SK-N-SH treated with all-trans-retinoic acid at 6 μM for 48 hours (cell line): ENCODE data around the gene NBEAL1.
"Not testable (repeated sequence)": the region's sequence is repeated elsewhere in the genome, so short reads cannot be mapped to it uniquely, and the experiment has no call there.

Source experiments
- ATAC-seq: fragments of 200-7000 bp; cut with Tn5 transposase; 3 replicates; pipeline ENCODE4 v1.9.1; 2020; ENCODE audit warnings: mild to moderate bottlenecking, moderate library complexity
- ARNTL ChIP-seq: fragments of 450-650 bp; formaldehyde crosslinking; IDR thresholded peaks from 2 replicates; pipeline ENCODE4 v1.5.0; 2020; ENCODE audit warnings: low read depth, mild to moderate bottlenecking, moderate library complexity, borderline replicate concordance
- BACH2 ChIP-seq: fragments of 250-450 bp; sonication (Bioruptor Pico); IDR thresholded peaks from 2 replicates; pipeline ENCODE4 v1.9.0; 2021; ENCODE audit warnings: mild to moderate bottlenecking, borderline replicate concordance
- CSDC2 ChIP-seq: fragments of 250-450 bp; sonication (Bioruptor Pico); IDR thresholded peaks from 2 replicates; pipeline ENCODE4 v1.5.0; 2020; ENCODE audit warnings: mild to moderate bottlenecking, moderate library complexity
- CSRNP3 ChIP-seq: fragments of 250-450 bp; sonication (Bioruptor Pico); IDR thresholded peaks from 2 replicates; pipeline ENCODE4 v1.5.1; 2021; ENCODE audit warnings: mild to moderate bottlenecking, moderate library complexity
- ESRRG ChIP-seq: fragments of 250-450 bp; sonication (Bioruptor Pico); IDR thresholded peaks from 2 replicates; pipeline ENCODE4 v1.6.1; 2021; ENCODE audit warnings: mild to moderate bottlenecking
- GLIS3 ChIP-seq: fragments of 250-450 bp; sonication (Bioruptor Pico); IDR thresholded peaks from 2 replicates; pipeline ENCODE4 v1.5.0; 2020; ENCODE audit warnings: mild to moderate bottlenecking, moderate library complexity
- ISL1 ChIP-seq: fragments of 250-450 bp; sonication (Bioruptor Pico); IDR thresholded peaks from 2 replicates; pipeline ENCODE4 v2.1.2; 2022; ENCODE audit warnings: mild to moderate bottlenecking, moderate library complexity
- OSR1 ChIP-seq: fragments of 250-450 bp; sonication (Bioruptor Pico); IDR thresholded peaks from 2 replicates; pipeline ENCODE4 v1.8.0; 2022; ENCODE audit warnings: moderate library complexity, mild to moderate bottlenecking, inconsistent platforms
- PATZ1 ChIP-seq: fragments of 250-450 bp; sonication (Bioruptor Pico); IDR thresholded peaks from 2 replicates; pipeline ENCODE4 v1.8.0; 2020; ENCODE audit warnings: mild to moderate bottlenecking, moderate library complexity, borderline replicate concordance
- POU6F1 ChIP-seq: fragments of 250-450 bp; sonication (Bioruptor Pico); IDR thresholded peaks from 2 replicates; pipeline ENCODE4 v1.8.0; 2021; ENCODE audit warnings: low read depth, mild to moderate bottlenecking, moderate library complexity, borderline replicate concordance
- PPARA ChIP-seq: fragments of 250-450 bp; sonication (Bioruptor Pico); IDR thresholded peaks from 2 replicates; pipeline ENCODE4 v1.5.0; 2020; ENCODE audit warnings: mild to moderate bottlenecking, borderline replicate concordance
- RARB ChIP-seq: fragments of 250-450 bp; sonication (Bioruptor Pico); IDR thresholded peaks from 2 replicates; pipeline ENCODE4 v1.8.0; 2021; ENCODE audit warnings: mild to moderate bottlenecking, moderate library complexity
- SNAI2 ChIP-seq: fragments of 250-450 bp; sonication (Bioruptor Pico); IDR thresholded peaks from 2 replicates; pipeline ENCODE4 v1.5.0; 2020; ENCODE audit warnings: mild to moderate bottlenecking, moderate library complexity
- TCF4 ChIP-seq: fragments of 250-450 bp; sonication (Bioruptor Pico); IDR thresholded peaks from 2 replicates; pipeline ENCODE4 v1.8.0; 2021; ENCODE audit warnings: mild to moderate bottlenecking, moderate library complexity, borderline replicate concordance
- TOX ChIP-seq: fragments of 250-450 bp; sonication (Bioruptor Pico); IDR thresholded peaks from 2 replicates; pipeline ENCODE4 v1.8.0; 2021; ENCODE audit warnings: mild to moderate bottlenecking, moderate library complexity, borderline replicate concordance
- ZC3H10 ChIP-seq: fragments of 250-450 bp; sonication (Bioruptor Pico); IDR thresholded peaks from 2 replicates; pipeline ENCODE4 v1.5.1; 2021; ENCODE audit warnings: mild to moderate bottlenecking, moderate library complexity
- ZFP3 ChIP-seq: fragments of 250-450 bp; sonication (Bioruptor Pico); IDR thresholded peaks from 2 replicates; pipeline ENCODE4 v1.5.0; 2020; ENCODE audit warnings: mild to moderate bottlenecking, moderate library complexity
- ZFP30 ChIP-seq: fragments of 450-650 bp; formaldehyde crosslinking; IDR thresholded peaks from 2 replicates; pipeline ENCODE4 v1.5.0; 2022; ENCODE audit warnings: mild to moderate bottlenecking, moderate library complexity
- ZNF565 ChIP-seq: fragments of 450-650 bp; formaldehyde crosslinking; conservative IDR thresholded peaks from 2 replicates; pipeline ENCODE4 v1.5.0; 2020; ENCODE audit warnings: low read depth, mild to moderate bottlenecking, moderate library complexity
- ZNF70 ChIP-seq: fragments of 450-650 bp; formaldehyde crosslinking; IDR thresholded peaks from 2 replicates; pipeline ENCODE4 v1.5.0; 2020; ENCODE audit warnings: mild to moderate bottlenecking, moderate library complexity
- ZNF8 ChIP-seq: fragments of 450-650 bp; formaldehyde crosslinking; IDR thresholded peaks from 2 replicates; pipeline ENCODE4 v1.5.0; 2020; ENCODE audit warnings: mild to moderate bottlenecking, moderate library complexity

NBEAL1 gene

GRCh38 chr2:203149194-203149593, 134.5 kb downstream of the NBEAL1 start:
- no peak for ATAC-seq
- TF ChIP-seq ESRRG (CRISPR knock-in tag) (no peak), ARNTL (CRISPR knock-in tag) (no peak), OSR1 (CRISPR knock-in tag) (no peak), ISL1 (CRISPR knock-in tag) (no peak), PATZ1 (CRISPR knock-in tag) (no peak), ZNF8 (CRISPR knock-in tag) (no peak), POU6F1 (no peak), TCF4 (CRISPR knock-in tag) (no peak), SNAI2 (no peak), GLIS3 (CRISPR knock-in tag) (no peak), PPARA (CRISPR knock-in tag) (no peak), RARB (CRISPR knock-in tag) (no peak), TOX (CRISPR knock-in tag) (no peak), CSRNP3 (no peak), ZNF70 (CRISPR knock-in tag) (no peak), ZFP3 (CRISPR knock-in tag) (no peak), ZFP30 (CRISPR knock-in tag) (no peak)
- TF ChIP-seq, all 23 proteins: peak for 0

GRCh38 chr2:203155406-203155805, 140.7 kb downstream of the NBEAL1 start:
- TF ChIP-seq ZC3H10 (CRISPR knock-in tag) (no peak), SNAI2 (no peak), POU6F1 (no peak), ISL1 (CRISPR knock-in tag) (no peak), ZNF8 (CRISPR knock-in tag) (no peak), BACH2 (CRISPR knock-in tag) (no peak), ZNF565 (no peak), RARB (CRISPR knock-in tag) (no peak), ARNTL (CRISPR knock-in tag) (no peak), PATZ1 (CRISPR knock-in tag) (no peak), OSR1 (CRISPR knock-in tag) (no peak)
- ATAC-seq, result no peak

- ATAC-seq, result not testable (repeated sequence)
Measured at GRCh38 chr2:203162722-203163121, 148.0 kb downstream of the NBEAL1 start.

- no peak for TF ChIP-seq CSRNP3
- TF ChIP-seq ISL1 (CRISPR knock-in tag), result no peak
- no peak for TF ChIP-seq ZNF565
- no peak for TF ChIP-seq GLIS3 (CRISPR knock-in tag)
- TF ChIP-seq SNAI2, result no peak
- TF ChIP-seq TOX (CRISPR knock-in tag), result no peak
- TF ChIP-seq OSR1 (CRISPR knock-in tag), result no peak
- TF ChIP-seq CSDC2 (CRISPR knock-in tag), result no peak
- no peak for ATAC-seq
Measured at GRCh38 chr2:203164311-203164935, 149.7 kb downstream of the NBEAL1 start.
